WI38 (cell line): ENCODE measurements around the gene SAMD4B.

Source experiments
- H3K4me3 ChIP-seq: 2 replicates; pipeline ENCODE4 v1.5.1; 2011; ENCODE audit warnings: low read depth, mild to moderate bottlenecking, control low read depth, low read length
- CTCF ChIP-seq: IDR thresholded peaks from 2 replicates; pipeline ENCODE4 v1.5.1; 2012; ENCODE audit warnings: low read depth, mild to moderate bottlenecking, control low read depth, low read length

SAMD4B gene

GRCh38 chr19:39406656-39407409, 64.6 kb downstream of the SAMD4B start, which contains the start of gene ZFP36:
Gene ZFP36, plus strand, starts transcription at chr19:39406847. Its CDS starts 58 bp downstream, at chr19:39406905.
- H3K4me3 ChIP-seq = peak within 1 kb of the TSS; percentile 98
- TF ChIP-seq CTCF = no peak

- no peak for TF ChIP-seq CTCF
These were observed 65.1 kb downstream of the SAMD4B start for GRCh38 chr19:39407410-39407659.

GRCh38 chr19:39407660-39408391, 65.6 kb downstream of the SAMD4B start:
- TF ChIP-seq CTCF = no peak
- H3K4me3 ChIP-seq = peak overlapping the region; percentile 98

More at GRCh38 chr19:39407410-39407659, 65.1 kb downstream of the SAMD4B start:
- H3K4me3 ChIP-seq = peak overlapping the region; percentile 98

- no peak for TF ChIP-seq CTCF
These were observed 66.4 kb downstream of the SAMD4B start for GRCh38 chr19:39408392-39409207.

GRCh38 chr19:39409208-39410016, 67.2 kb downstream of the SAMD4B start:
- TF ChIP-seq CTCF = no peak

More at GRCh38 chr19:39408392-39409207, 66.4 kb downstream of the SAMD4B start:
- peak overlapping the region; percentile 98 for H3K4me3 ChIP-seq

GRCh38 chr19:39410017-39410830, 68.0 kb downstream of the SAMD4B start:
- peak overlapping the region; percentile 98 for H3K4me3 ChIP-seq
- no peak for TF ChIP-seq CTCF

More at GRCh38 chr19:39409208-39410016, 67.2 kb downstream of the SAMD4B start:
- H3K4me3 ChIP-seq = peak overlapping the region; percentile 98
